Measurements from ENCODE around the gene PRSS1.

Gene PRSS1

DNA sequence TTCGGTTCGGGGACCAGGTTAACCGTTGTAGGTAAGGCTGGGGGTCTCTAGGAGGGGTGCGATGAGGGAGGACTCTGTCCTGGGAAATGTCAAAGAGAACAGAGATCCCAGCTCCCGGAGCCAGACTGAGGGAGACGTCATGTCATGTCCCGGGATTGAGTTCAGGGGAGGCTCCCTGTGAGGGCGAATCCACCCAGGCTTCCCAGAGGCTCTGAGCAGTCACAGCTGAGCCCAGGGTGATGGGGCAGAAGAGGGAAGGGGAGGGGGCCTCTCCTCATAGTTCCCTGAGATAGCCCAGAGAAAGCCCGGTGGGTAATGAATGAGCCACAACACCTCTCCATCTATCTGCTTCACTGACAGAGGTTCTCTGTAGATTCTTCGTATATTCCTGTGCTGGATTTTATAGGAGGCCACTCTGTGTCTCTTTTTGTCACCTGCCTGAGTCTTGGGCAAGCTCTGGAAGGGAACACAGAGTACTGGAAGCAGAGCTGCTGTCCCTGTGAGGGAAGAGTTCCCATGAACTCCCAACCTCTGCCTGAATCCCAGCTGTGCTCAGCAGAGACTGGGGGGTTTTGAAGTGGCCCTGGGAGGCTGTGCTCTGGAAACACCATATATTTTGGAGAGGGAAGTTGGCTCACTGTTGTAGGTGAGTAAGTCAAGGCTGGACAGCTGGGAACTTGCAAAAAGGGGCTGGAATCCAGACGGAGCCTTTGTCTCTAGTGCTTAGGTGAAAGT, 37.9 kb downstream of the PRSS1 start:
- Histone ChIP-seq H3K4me3 (replicated peaks; ENCODE audit: insufficient read depth, low read length) (no peak overlapping the region), H3K27ac (replicated peaks) (no peak overlapping the region), H3K27me3 (ENCODE audit: insufficient read depth, poor library complexity, severe bottlenecking) (no peaks in the 10 kb centered on the region)
- TF ChIP-seq, protein P1, sequence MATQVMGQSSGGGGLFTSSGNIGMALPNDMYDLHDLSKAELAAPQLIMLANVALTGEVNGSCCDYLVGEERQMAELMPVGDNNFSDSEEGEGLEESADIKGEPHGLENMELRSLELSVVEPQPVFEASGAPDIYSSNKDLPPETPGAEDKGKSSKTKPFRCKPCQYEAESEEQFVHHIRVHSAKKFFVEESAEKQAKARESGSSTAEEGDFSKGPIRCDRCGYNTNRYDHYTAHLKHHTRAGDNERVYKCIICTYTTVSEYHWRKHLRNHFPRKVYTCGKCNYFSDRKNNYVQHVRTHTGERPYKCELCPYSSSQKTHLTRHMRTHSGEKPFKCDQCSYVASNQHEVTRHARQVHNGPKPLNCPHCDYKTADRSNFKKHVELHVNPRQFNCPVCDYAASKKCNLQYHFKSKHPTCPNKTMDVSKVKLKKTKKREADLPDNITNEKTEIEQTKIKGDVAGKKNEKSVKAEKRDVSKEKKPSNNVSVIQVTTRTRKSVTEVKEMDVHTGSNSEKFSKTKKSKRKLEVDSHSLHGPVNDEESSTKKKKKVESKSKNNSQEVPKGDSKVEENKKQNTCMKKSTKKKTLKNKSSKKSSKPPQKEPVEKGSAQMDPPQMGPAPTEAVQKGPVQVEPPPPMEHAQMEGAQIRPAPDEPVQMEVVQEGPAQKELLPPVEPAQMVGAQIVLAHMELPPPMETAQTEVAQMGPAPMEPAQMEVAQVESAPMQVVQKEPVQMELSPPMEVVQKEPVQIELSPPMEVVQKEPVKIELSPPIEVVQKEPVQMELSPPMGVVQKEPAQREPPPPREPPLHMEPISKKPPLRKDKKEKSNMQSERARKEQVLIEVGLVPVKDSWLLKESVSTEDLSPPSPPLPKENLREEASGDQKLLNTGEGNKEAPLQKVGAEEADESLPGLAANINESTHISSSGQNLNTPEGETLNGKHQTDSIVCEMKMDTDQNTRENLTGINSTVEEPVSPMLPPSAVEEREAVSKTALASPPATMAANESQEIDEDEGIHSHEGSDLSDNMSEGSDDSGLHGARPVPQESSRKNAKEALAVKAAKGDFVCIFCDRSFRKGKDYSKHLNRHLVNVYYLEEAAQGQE (IDR thresholded peaks at IDR 0.05; ENCODE audit: insufficient replicate concordance, low read depth) = no peak
- TF ChIP-seq SPI1 (IDR thresholded peaks at IDR 0.05; ENCODE audit: borderline replicate concordance, low read depth) (no peak), GABPA (IDR thresholded peaks at IDR 0.05; ENCODE audit: low read depth) (no peak)
- TF ChIP-seq, protein P2, sequence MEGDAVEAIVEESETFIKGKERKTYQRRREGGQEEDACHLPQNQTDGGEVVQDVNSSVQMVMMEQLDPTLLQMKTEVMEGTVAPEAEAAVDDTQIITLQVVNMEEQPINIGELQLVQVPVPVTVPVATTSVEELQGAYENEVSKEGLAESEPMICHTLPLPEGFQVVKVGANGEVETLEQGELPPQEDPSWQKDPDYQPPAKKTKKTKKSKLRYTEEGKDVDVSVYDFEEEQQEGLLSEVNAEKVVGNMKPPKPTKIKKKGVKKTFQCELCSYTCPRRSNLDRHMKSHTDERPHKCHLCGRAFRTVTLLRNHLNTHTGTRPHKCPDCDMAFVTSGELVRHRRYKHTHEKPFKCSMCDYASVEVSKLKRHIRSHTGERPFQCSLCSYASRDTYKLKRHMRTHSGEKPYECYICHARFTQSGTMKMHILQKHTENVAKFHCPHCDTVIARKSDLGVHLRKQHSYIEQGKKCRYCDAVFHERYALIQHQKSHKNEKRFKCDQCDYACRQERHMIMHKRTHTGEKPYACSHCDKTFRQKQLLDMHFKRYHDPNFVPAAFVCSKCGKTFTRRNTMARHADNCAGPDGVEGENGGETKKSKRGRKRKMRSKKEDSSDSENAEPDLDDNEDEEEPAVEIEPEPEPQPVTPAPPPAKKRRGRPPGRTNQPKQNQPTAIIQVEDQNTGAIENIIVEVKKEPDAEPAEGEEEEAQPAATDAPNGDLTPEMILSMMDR (IDR thresholded peaks at IDR 0.05; ENCODE audit: insufficient read depth, low read length) = no peak
- DNase-seq (ENCODE audit: low read depth in 1 of 2, low spot score in 1 of 2) = no peak

DNA sequence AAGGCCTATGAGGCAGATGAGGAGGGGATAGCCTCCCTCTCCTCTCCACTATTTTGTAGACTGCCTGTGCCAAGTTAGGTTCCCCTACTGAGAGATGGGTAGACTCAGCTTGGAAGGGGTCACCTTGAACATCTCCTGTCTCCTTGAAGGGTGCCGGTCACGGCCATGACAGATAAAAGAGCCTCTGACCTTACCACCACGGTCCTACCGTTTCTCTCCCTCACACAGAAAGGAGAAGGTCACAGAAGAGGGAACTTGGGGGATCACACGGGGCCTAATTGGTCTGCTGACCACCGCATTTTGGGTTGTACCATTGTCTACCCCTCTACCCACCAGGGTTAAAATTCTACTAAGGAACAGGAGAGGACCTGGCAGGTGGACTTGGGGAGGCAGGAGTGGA, 38.5 kb downstream of the PRSS1 start:
- Histone ChIP-seq H3K27me3 (ENCODE audit: insufficient read depth, poor library complexity, severe bottlenecking) (no peaks in the 10 kb centered on the region), H3K4me3 (replicated peaks; ENCODE audit: insufficient read depth, low read length) (no peak overlapping the region), H3K27ac (replicated peaks) (no peak overlapping the region)
- DNase-seq (ENCODE audit: low read depth in 1 of 2, low spot score in 1 of 2) = no peak
- TF ChIP-seq, protein P2 (IDR thresholded peaks at IDR 0.05; ENCODE audit: insufficient read depth, low read length) = no peak
- TF ChIP-seq SPI1 (IDR thresholded peaks at IDR 0.05; ENCODE audit: borderline replicate concordance, low read depth) = no peak
- TF ChIP-seq, protein P1 (IDR thresholded peaks at IDR 0.05; ENCODE audit: insufficient replicate concordance, low read depth) = no peak
- no peak for TF ChIP-seq POLR2AphosphoS5 (IDR thresholded peaks at IDR 0.05; ENCODE audit: low read depth)
- TF ChIP-seq GABPA (IDR thresholded peaks at IDR 0.05; ENCODE audit: low read depth) = no peak

DNA sequence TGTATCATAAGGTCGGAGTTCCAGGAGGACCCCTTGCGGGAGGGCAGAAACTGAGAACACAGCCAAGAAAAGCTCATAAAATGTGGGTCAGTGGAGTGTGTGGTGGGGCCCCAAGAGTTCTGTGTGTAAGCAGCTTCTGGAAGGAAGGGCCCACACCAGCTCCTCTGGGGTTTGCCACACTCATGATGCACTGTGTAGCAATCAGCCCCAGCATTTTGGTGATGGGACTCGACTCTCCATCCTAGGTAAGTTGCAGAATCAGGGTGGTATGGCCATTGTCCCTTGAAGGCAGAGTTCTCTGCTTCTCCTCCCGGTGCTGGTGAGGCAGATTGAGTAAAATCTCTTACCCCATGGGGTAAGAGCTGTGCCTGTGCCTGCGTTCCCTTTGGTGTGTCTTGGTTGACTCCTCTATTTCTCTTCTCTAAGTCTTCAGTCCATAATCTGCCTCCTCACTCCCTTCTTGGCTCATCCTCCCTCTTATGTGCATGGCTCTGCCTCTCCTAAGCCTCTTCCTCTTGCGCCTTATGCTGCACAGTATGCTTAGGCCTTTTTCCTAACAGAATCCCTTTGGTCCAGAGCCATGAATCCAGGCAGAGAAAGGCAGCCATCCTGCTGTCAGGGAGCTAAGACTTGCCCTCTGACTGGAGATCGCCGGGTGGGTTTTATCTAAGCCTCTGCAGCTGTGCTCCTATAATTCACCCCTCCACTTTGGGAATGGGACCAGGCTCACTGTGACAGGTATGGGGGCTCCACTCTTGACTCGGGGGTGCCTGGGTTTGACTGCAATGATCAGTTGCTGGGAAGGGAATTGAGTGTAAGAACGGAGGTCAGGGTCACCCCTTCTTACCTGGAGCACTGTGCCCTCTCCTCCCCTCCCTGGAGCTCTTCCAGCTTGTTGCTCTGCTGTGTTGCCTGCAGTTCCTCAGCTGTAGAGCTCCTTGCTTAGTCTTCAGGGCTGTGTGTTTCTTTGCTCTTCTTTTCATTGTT, 39.3 kb downstream of the PRSS1 start:
- no peak for DNase-seq (ENCODE audit: low read depth in 1 of 2, low spot score in 1 of 2)
- no peak overlapping the region for H3K27ac ChIP-seq (replicated peaks)

More for the DNA sequence above, 39.3 kb downstream of the PRSS1 start:
- H3K27me3 ChIP-seq (ENCODE audit: insufficient read depth, poor library complexity, severe bottlenecking) = peaks cover 1% of the 10 kb centered on the region
- TF ChIP-seq, protein P1 (IDR thresholded peaks at IDR 0.05; ENCODE audit: insufficient replicate concordance, low read depth) = no peak
- TF ChIP-seq SPI1 (IDR thresholded peaks at IDR 0.05; ENCODE audit: borderline replicate concordance, low read depth) (no peak), POLR2AphosphoS5 (IDR thresholded peaks at IDR 0.05; ENCODE audit: low read depth) (no peak), GABPA (IDR thresholded peaks at IDR 0.05; ENCODE audit: low read depth) (no peak)
- TF ChIP-seq, protein P2 (IDR thresholded peaks at IDR 0.05; ENCODE audit: insufficient read depth, low read length) = no peak
- no peak overlapping the region for H3K4me3 ChIP-seq (replicated peaks; ENCODE audit: insufficient read depth, low read length)

Measured in HL-60 (cell line).